Body of pancreas (tissue), 4 donors: ENCODE results near the gene PIP4K2C.

Experiments used
- CTCF ChIP-seq, 7 experiments: fragments of 450-650 bp in 4 of 7; fragments of 200-600 bp in 3 of 7; sonication (generic) in 3 of 7; IDR thresholded peaks; one replicate each; pipeline ENCODE4 v1.5.1; 2016 to 2019; ENCODE audit warnings: antibody characterized with exemption in 7 of 7
- POLR2A ChIP-seq, 3 donors: fragments of 450-650 bp; IDR thresholded peaks; one replicate each; pipeline ENCODE4 v1.6.1; 2016; ENCODE audit warnings: antibody characterized with exemption in 3 of 3, mild to moderate bottlenecking in 2 of 3

GRCh38 chr12:57590864-57591781 is at the start of gene PIP4K2C:
- TF ChIP-seq CTCF (IDR thresholded peaks at IDR 0.05) (peak in 1 of 7 experiments; percentile 23), POLR2A (IDR thresholded peaks at IDR 0.05) (peak; percentile 17 to 72 (median 68))
